Measurements from ENCODE around the gene TRNAU1AP. TPM values are rescaled to one million over a fixed set of nuclear protein-coding genes. Genes with fewer than 3 reads are reported as not detected.
A peak's percentile ranks its signal among the peaks of the same experiment; 100 is the strongest.

The TRNAU1AP gene
- total and polyA plus RNA-seq, 2 of the 13 experiments (the other 11 are each of a cell fraction or from before 2014, with no cell fraction given): 29.0 to 42.9 TPM

GRCh38 chr1:28595412-28596191, 42.7 kb downstream of the TRNAU1AP start (continued):
- TF ChIP-seq ZNF142 (CRISPR knock-in tag; IDR thresholded peaks at IDR 0.05) (no peak), PTBP1 (IDR thresholded peaks at IDR 0.05; ENCODE audit: low read depth, low read length, poor library complexity, severe bottlenecking) (no peak), ZNF354B (CRISPR knock-in tag; IDR thresholded peaks at IDR 0.05) (no peak), POLR2G (IDR thresholded peaks at IDR 0.05; ENCODE audit: low read depth, low read length) (0 out of 2 replicates have a peak, but pooled peaks have one; percentile 22), UBTF (CRISPR knock-in tag; IDR thresholded peaks at IDR 0.05) (no peak), RORA (CRISPR knock-in tag; IDR thresholded peaks at IDR 0.05) (no peak), POLR2A (IDR thresholded peaks at IDR 0.05; ENCODE audit: insufficient read depth in 1 of 2, low read depth in 2 of 2, low read length in 2 of 2) (peak in 1 of 2 experiments; percentile 59; a peak in 3 of 4 replicates), SPEN (CRISPR knock-in tag; IDR thresholded peaks at IDR 0.05; ENCODE audit: low read depth) (0 out of 2 replicates have a peak, but pooled peaks have one; percentile 24), ZNF580 (CRISPR knock-in tag; IDR thresholded peaks at IDR 0.05; ENCODE audit: borderline replicate concordance, low read depth) (no peak), HBP1 (CRISPR knock-in tag; IDR thresholded peaks at IDR 0.05; ENCODE audit: low read depth) (no peak), KLF13 (CRISPR knock-in tag; IDR thresholded peaks at IDR 0.05) (no peak)
